ENCODE measurements around the gene UBL7.

DNA sequence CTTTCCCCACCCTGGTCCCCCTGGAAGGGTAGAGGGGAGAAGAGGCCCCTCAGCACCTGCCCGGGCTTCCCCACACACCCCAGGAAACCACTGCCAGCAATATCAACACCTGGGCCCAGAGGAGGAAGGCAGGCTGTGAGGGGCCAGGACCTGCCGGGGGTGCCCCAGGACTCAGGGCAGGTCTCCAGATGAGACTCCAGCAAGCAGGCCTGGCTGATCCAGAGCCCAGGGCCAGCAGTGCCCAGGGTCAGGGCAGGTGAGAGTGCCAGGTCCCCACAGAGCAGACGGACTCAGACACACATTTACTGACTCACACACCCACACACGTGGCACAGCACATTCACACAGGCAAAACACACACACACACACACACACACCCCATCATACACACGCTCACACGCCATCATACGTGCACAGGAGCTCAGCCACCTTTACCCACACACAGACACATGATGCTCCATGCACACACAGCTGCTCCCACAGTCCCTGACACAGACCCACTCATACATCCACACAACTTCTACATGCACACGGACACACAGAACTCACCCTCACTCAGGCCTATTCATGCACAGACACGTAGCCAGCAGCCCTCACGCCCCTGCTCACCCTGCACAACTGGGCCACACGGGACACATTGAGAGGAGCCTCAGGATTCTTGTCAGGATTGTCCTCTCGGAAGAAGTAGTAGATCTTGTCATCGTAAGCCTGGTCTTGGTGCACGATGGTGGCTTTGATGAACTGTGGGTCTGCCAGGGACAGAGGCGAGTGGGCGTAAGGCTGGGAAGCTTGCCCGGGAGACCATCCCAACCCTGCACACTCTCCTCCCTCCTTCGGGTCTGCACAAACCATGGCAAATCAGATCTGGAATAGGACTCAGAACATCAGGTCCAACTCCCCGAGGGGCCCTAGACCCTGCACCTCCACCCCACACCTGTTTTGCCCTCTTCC is 44.7 kb downstream of the UBL7 start:
- no peak for TF ChIP-seq POLR2A (IDR thresholded peaks at IDR 0.05)
- no peak for TF ChIP-seq CTCF (IDR thresholded peaks at IDR 0.05)
